Lower lobe of right lung (tissue), 2 donors: ENCODE measurements around the gene ME1. TPM values are rescaled to one million over a fixed set of nuclear protein-coding genes. Genes with fewer than 3 reads are reported as not detected.

Experiments used
- ATAC-seq, 2 donors: fragments of 200-7000 bp; cut with Tn5 transposase; one replicate each; pipeline ENCODE4 v1.9.1; 2020 to 2022; ENCODE audit warnings: mild to moderate bottlenecking in 2 of 2, moderate library complexity in 2 of 2
- DNase-seq: peaks from one replicate; pipeline ENCODE4 v3.0.0-alpha.2; 2020
- H3K27ac ChIP-seq: fragments of 200-600 bp; one replicate; pipeline ENCODE4 v1.8.0; 2022
- H3K27me3 ChIP-seq: fragments of 200-600 bp; one replicate; pipeline ENCODE4 v1.8.0; 2022; ENCODE audit warnings: low read depth
- H3K36me3 ChIP-seq: fragments of 200-600 bp; one replicate; pipeline ENCODE4 v1.8.0; 2022; ENCODE audit warnings: mild to moderate bottlenecking
- H3K4me1 ChIP-seq: fragments of 200-600 bp; one replicate; pipeline ENCODE4 v1.8.0; 2022
- H3K4me3 ChIP-seq: fragments of 200-600 bp; one replicate; pipeline ENCODE4 v1.8.0; 2022; ENCODE audit warnings: mild to moderate bottlenecking
- H3K9me3 ChIP-seq: fragments of 200-600 bp; one replicate; pipeline ENCODE4 v1.8.0; 2022
- CTCF ChIP-seq: fragments of 200-600 bp; IDR thresholded peaks from one replicate; pipeline ENCODE4 v1.8.0; 2022; ENCODE audit warnings: antibody characterized with exemption, mild to moderate bottlenecking
- intact Hi-C: fragments of 100-400 bp; cut with DNase I; formaldehyde crosslinking; loops from one replicate; pipeline ENCODE4 v1.11.0; 2022
- total RNA-seq: library from RNA; stranded (reverse); fragmentation: NEBNext Ultra II Directional; extraction: Animal tissue kit (Norgen Biotek cat#: 25700); gene quantifications from one replicate; pipeline ENCODE4 v1.2.1, GENCODE V29; 2021
- donor health status: DM: no; HTN: yes; CAD: no; lungs with severe emphysema.

ME1 gene
- total RNA-seq, 1 donor from 2014 or later: 12.9 TPM

- H3K27me3 ChIP-seq: no peaks in the 10 kb centered on the region
- H3K27ac ChIP-seq: no peak overlapping the region
- no peaks in the 10 kb centered on the region for H3K4me1 ChIP-seq
- no peak overlapping the region for H3K4me3 ChIP-seq
- ATAC-seq: no peak
- no peaks in the 10 kb centered on the region for H3K9me3 ChIP-seq
- DNase-seq: no peak
- no peaks in the 10 kb centered on the region for H3K36me3 ChIP-seq
- TF ChIP-seq CTCF: no peak
- intact Hi-C loops: no loop called here
Observed at GRCh38 chr6:83252719-83253118, 178.1 kb downstream of the ME1 start.

- Histone ChIP-seq H3K9me3 (no peaks in the 10 kb centered on the region), H3K4me1 (no peaks in the 10 kb centered on the region), H3K27ac (no peak overlapping the region), H3K36me3 (no peaks in the 10 kb centered on the region), H3K27me3 (no peaks in the 10 kb centered on the region), H3K4me3 (no peak overlapping the region)
- ATAC-seq: no peak
- no peak for DNase-seq
- intact Hi-C loops: no loop called here
- TF ChIP-seq CTCF: no peak
Observed at GRCh38 chr6:83250235-83250634, 180.6 kb downstream of the ME1 start.

GRCh38 chr6:83247471-83247870 lies 183.4 kb downstream of the ME1 start:
- no peak overlapping the region for H3K27ac ChIP-seq
- TF ChIP-seq CTCF: no peak
- no peaks in the 10 kb centered on the region for H3K9me3 ChIP-seq
- H3K27me3 ChIP-seq: no peaks in the 10 kb centered on the region
- no peak for DNase-seq
- H3K4me1 ChIP-seq: no peaks in the 10 kb centered on the region
- intact Hi-C loops: no loop called here
- no peak overlapping the region for H3K4me3 ChIP-seq
- ATAC-seq: no peak
- H3K36me3 ChIP-seq: no peaks in the 10 kb centered on the region

- H3K36me3 ChIP-seq: no peaks in the 10 kb centered on the region
- DNase-seq (no peak), ATAC-seq (no peak)
- H3K4me1 ChIP-seq: no peaks in the 10 kb centered on the region
- no peak for TF ChIP-seq CTCF
- no peaks in the 10 kb centered on the region for H3K9me3 ChIP-seq
- H3K27me3 ChIP-seq: no peaks in the 10 kb centered on the region
- no peak overlapping the region for H3K4me3 ChIP-seq
- intact Hi-C loops: no loop called here
- no peak overlapping the region for H3K27ac ChIP-seq
Observed at GRCh38 chr6:83231146-83231545, 199.7 kb downstream of the ME1 start.

- DNase-seq: no peak
- Histone ChIP-seq H3K36me3 (no peaks in the 10 kb centered on the region), H3K27ac (no peak overlapping the region), H3K9me3 (no peaks in the 10 kb centered on the region), H3K4me1 (no peaks in the 10 kb centered on the region), H3K4me3 (no peak overlapping the region), H3K27me3 (no peaks in the 10 kb centered on the region)
- intact Hi-C loops: no loop called here
- ATAC-seq: no peak
- TF ChIP-seq CTCF: no peak
Observed at GRCh38 chr6:83226517-83226916, 204.3 kb downstream of the ME1 start.
